Kasumi-1 (cell line): Measurements from ENCODE around the gene TAS2R1.
"Not testable (repeated sequence)": the region's sequence is repeated elsewhere in the genome, so short reads cannot be mapped to it uniquely, and the experiment has no call there.

Experiments
- DNase-seq, 2 experiments: peaks; one replicate each; lab custom pipeline; 2025; lab: John Stamatoyannopoulos, UW

Gene TAS2R1

DNA sequence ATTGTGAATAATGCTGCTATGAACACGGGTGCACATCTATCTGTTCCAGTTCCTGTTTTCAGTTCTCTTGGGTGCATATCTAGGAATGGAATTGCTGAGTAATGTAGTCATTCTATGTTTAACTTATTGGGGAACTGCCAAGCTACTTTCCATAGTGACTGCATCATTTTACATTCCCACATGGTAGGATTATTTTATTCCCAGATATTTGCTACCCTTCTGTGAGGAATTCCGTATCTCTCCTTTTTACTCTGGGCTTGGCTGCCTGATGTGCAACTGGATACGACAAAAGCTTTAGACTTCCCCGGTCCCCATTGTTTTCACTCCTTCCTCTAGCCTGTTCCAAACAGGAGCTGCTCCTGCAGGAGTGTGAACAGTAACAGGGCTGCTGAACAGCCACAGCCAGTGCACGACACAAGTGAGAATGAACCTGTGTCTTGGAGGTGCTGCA, 7.2 kb downstream of the TAS2R1 start:
- DNase-seq, result peak in 1 of 2 experiments; percentile 3

GRCh38 chr5:9621379-9621903, 8.7 kb downstream of the TAS2R1 start:
- DNase-seq, result no peak

DNA sequence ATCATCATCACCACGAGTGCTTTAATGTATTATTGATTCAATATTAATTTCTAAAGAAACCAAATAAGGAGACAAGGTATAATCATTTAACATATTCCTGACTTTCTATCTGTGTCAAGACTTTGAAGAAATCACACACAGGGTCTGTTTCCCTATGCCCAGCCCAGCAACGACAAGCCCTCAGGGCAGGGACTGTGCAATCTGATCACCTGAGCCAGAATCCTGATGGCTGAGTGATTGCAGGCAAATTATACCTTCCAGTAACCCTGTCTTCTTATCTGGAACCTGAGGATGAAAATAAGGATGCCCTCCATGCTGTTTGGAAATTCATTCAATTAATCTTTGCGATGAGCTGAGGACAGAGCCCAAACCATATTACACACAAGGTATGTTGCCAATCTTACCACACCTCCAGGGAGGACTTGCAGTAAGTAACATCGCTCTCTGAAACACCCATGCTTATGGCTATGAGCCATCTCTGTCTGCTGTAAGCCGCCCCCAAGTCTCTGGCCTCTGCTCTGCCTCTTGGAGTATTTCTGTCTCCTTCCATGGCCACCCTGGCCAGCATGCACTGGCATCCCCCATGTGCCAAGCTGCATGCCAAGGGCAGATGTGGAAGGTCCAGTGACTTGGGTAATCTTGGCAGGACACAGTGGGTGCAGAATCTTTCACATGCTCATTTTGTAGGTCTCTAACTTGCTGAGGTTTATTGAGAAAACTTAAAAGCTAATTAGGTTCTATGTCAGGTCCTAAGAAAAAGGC, 10.6 kb downstream of the TAS2R1 start:
- DNase-seq, result no peak

- DNase-seq, result no peak
Measured at GRCh38 chr5:9617739-9618504, 12.2 kb downstream of the TAS2R1 start.

- no peak for DNase-seq
Measured at GRCh38 chr5:9617221-9617620, 12.9 kb downstream of the TAS2R1 start.

- DNase-seq, result no peak
Measured at GRCh38 chr5:9615331-9615730, 14.8 kb downstream of the TAS2R1 start.

- DNase-seq, result no peak
Measured at GRCh38 chr5:9613360-9613759, 16.8 kb downstream of the TAS2R1 start.

DNA sequence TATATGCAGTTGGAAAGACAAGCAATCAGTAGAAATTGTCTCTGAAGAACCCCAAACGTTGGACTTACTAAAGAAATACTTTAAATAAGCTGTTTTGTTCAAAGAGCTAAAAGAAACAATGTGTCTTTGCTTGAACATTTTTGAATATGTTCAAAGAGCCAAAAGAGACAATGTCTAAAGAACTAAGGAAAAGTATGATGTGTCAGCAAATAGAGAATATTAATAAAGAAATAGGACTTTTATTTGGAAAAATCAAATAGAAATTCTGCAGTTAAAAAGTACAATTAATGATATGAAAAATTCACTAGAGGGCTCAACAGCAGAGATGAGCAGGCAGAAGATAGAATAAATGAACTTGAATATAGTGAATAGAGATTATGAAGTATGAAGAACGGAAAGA, 19.2 kb downstream of the TAS2R1 start:
- no peak for DNase-seq

DNA sequence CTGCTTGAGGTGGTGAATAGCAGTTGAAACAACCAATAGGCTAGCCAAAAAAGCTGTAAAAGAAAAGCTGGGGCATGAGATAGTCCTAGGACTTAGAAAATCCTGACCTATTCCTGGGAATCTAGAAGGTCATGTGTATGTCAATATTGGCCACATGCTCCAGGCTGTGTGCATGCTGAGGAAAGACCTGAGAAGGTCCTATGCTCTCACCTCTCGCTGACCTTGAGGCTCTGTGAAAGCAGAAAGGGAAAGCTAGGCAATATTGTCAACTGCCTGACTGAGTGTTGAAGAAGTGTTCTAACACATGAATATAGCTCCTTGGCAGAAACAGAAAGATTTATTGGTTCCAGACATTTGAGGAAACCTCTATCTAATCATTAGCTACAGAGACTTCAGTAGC, 19.8 kb downstream of the TAS2R1 start:
- DNase-seq, result no peak

DNA sequence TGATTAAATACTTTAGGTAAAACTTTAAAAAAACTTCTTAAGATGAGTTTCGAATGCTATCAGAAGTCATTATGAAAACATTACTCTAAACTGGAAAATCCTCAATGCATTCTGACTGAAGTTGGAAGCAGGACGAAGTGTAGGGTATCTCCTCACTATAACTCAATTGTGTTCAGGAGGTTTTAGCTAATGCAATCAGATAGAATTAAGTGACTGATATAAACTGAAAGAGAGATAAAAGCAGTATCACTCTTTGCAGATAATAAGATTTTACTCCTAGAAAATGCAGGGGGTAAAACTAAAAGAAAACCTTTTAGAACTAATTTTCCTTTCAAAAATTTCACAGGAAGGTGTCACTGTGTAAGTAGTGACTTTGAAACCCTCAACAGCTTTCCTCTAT, 22.1 kb downstream of the TAS2R1 start:
- DNase-seq, result no peak

GRCh38 chr5:9605041-9605838, 24.9 kb downstream of the TAS2R1 start:
- no peak for DNase-seq

- DNase-seq, result no peak
Measured at GRCh38 chr5:9604416-9604815, 25.7 kb downstream of the TAS2R1 start.

GRCh38 chr5:9601055-9601739, 29.0 kb downstream of the TAS2R1 start:
- no peak for DNase-seq

GRCh38 chr5:9599391-9599790, 30.8 kb downstream of the TAS2R1 start:
- no peak for DNase-seq

- DNase-seq, result not testable (repeated sequence)
Measured at GRCh38 chr5:9598329-9598728, 31.8 kb downstream of the TAS2R1 start.

DNA sequence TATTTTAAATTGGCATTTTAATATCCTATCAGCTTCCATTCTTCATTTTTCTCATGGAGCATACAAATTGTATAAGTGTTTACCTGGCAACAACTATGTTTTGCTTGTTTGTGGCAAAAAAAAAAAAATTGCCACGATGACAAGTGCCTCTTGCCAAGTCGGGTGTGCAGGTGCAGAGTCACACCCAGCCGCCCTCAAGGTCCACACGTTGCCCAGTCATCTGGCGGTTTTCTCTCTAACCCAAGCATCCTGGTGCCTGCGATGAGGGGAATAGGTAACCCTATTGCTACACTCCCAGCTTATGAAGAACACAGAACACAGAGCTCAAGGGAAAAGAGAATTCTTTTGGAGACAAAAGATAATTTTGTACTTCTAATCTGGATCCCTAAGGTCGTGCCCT, 32.8 kb downstream of the TAS2R1 start:
- not testable (repeated sequence) for DNase-seq

DNA sequence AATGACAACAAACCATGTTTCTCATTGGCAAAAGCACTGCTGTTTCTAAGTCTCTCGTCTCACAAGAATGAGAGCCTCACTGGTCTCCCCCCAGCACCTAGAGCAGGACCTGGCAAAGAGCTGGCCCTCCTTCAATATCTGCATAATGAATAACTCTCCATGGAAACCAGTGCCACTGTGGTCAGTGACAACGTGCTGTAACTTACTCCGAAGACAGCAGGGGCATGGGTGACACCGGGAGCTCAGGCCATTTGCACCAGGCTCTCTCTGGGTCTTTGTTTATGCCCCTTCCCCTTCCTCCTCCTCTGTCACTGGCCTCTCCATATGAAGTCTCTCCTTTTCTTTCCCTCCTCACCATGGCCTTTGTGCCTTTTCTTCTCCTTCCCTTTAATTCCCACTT, 33.3 kb downstream of the TAS2R1 start:
- no peak for DNase-seq

DNA sequence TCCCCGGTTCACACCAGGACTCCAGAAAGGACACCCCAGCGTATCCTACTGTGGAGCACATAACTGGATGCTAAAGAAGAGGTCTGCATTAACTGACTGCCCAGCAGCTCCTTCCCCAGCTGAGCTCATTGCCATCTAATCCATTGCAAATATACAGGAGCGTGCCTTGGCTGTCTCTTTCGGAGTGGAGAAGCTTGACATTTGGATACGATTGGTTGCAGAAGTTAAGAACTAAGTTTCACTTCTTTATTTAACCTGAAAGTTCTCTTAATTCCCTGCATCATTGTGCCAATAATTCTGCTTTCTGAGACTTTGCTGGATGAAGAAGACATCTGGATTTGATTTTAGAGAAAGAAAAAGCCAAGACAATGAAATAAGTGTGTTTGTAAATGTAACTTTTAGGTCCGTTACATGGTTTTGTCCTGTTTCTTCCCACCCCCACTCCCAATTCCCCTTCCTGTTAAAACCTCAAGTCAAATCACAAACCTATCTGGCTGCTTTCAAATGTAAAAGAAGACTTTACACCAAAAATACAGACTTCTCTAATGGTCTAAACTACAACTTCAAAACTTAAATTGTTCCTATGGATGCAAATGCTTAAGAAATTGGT, 33.9 kb downstream of the TAS2R1 start:
- DNase-seq, result no peak

DNA sequence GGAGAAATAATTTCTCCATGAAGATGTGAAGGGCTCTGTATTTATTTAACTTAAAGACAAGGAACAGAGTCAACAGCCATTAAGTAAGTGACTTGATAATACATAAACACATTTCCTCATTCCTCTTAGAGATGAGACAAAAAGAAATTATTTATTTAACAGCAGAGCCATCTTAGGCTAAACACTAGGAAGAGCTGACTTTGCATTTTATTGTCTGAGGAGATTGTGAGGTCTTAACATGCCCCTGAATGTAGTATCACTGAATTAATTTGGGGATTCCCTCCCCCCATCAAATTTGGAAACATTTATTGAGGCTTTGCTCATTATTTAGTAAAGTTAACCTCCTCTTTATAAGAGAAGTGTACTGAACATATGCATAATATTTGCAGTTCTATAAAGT, 35.2 kb downstream of the TAS2R1 start:
- no peak for DNase-seq

DNA sequence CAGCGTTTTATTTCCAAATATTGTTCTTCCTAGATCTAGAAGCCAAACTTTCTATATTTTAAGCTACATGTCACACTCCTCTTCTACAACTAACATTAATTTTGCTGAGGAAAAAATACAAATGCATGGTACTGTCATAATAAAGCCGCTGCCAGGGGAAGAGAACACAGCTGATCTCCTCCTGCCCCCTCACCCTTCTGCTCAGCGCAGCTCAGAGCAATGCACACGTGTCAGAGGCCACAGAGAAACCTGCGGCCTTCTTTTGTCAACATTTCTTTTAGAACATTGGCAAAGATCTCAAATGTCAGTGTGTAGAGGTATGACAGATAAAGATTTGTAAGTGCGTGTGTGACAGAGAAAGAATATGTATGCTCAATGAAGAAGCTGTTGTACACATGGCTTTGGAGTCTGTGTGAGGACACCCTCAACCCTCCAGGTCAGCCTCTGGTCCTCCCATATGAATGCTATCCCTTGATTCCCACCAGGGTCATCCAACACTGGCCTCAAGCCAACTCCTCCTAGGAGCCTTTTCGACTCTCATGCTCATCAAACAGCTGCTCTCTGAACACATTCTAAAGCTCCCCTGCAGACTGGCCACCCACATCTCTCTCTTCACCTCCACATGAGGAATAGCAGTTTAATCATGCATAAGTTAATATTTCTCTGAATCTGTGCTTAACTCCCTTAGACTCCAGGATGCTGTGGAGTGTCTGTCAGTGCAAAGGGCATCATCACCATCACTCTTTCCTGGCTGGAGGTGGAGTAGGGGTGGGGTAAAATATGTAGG, 40.9 kb downstream of the TAS2R1 start:
- DNase-seq, result no peak
